Testis (tissue), 3 donors: ENCODE results near the gene EEFSEC. TPM values are rescaled to one million over a fixed set of nuclear protein-coding genes. Genes with fewer than 3 reads are reported as not detected.

Source experiments
- DNase-seq: peaks from one replicate; pipeline ENCODE4 v3.0.0-alpha.2; 2019
- H3K27ac ChIP-seq, 2 donors: fragments of 200-600 bp; sonication (generic); one replicate each; pipeline ENCODE4 v1.5.1; 2019
- H3K27me3 ChIP-seq: fragments of 200-600 bp; sonication (generic); one replicate; pipeline ENCODE4 v1.5.1; 2019
- H3K36me3 ChIP-seq: fragments of 200-600 bp; sonication (generic); one replicate; pipeline ENCODE4 v1.5.1; 2017; ENCODE audit warnings: low read depth; ENCODE audit errors: missing control alignments
- H3K4me1 ChIP-seq: fragments of 200-600 bp; sonication (generic); one replicate; pipeline ENCODE4 v1.5.1; 2019
- H3K4me3 ChIP-seq, 2 donors: fragments of 200-600 bp; sonication (generic); one replicate each; pipeline ENCODE4 v1.5.1; 2017 to 2019
- H3K9me3 ChIP-seq: fragments of 200-600 bp; sonication (generic); one replicate; pipeline ENCODE4 v1.5.1; 2017
- CTCF ChIP-seq, 3 experiments: fragments of 450-650 bp in 2 of 3; fragments of 200-600 bp in 1 of 3; sonication (generic) in 1 of 3; IDR thresholded peaks; one replicate each; pipeline ENCODE4 v1.5.1; 2016 to 2019; ENCODE audit warnings: antibody characterized with exemption in 3 of 3, mild to moderate bottlenecking in 2 of 3, moderate library complexity in 1 of 3
- POLR2A ChIP-seq: fragments of 450-650 bp; IDR thresholded peaks from one replicate; pipeline ENCODE4 v1.6.1; 2017; ENCODE audit warnings: antibody characterized with exemption, mild to moderate bottlenecking, moderate library complexity
- WGBS, 2 donors: methylation state at CpG; one replicate each; pipeline ENCODE4 v1.1.5; 2018; 5-methylcytosine and 5-hydroxymethylcytosine counted together
- intact Hi-C: fragments of 100-400 bp; cut with DNase I; formaldehyde crosslinking; loops from one replicate; pipeline ENCODE4 v1.15.1; 2023; ENCODE audit warnings: low total_unique reads
- polyA plus RNA-seq: library from polyadenylated mRNA; stranded (reverse); fragments of 350-450 nt; fragmentation: Illumina TruSeq; extraction: RNeasy Lipid Tissue Mini Kit (QIAGEN cat#74804); gene quantifications from one replicate; pipeline ENCODE4 v1.2.3, GENCODE V29; 2014; ENCODE audit warnings: low read depth, low replicate concordance; ENCODE audit not compliant: insufficient read depth
- total RNA-seq, 2 donors: library from RNA; depleted of rRNA; stranded (reverse); fragments of >200 nt; gene quantifications; one replicate each; pipeline ENCODE4 v1.2.3, GENCODE V29; 2016

EEFSEC gene
- total and polyA plus RNA-seq, 3 donors from 2014 or later: 35.4 to 40.3 (median 35.4) TPM

DNA sequence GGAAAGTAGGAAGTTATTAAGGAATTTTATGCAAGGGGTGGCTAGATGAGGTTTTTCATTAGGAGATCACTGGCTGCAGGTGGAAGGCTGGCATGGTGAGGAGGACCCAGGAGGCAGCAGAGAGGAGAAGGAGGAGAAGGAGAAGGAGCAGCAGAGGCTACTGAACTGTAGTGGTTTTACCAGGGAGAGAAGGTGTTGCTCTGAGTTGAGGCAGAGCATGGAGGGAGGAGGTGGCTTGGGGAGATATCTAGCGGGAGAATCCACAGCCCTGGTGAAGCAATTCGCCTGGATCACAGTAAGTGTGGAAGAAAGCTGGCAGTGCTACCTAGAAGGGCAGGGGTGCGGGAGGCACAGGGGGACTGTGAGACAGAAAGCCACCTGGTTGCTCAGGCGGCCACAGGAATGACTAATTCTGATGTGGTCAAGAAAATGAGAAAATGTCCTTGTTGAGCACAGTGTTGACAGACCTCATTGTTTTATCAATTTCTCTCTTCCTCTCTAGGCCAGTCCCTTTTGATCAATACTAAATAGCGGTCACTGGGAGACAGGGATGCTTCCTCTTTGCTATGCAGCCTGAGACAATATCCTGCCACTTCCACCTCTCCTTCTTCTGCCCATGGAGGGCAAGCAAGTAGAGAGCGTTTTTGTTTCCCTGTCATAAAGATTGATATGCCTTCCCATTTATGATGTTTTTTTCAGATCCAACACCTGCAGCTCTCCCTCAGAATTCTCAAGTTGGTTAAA is 94.6 kb downstream of the EEFSEC start:
- 88 to 96% methylated on average over 6 of the region's 6 CpGs for WGBS, 2 donors
- intact Hi-C loops: no loop called here

GRCh38 chr3:128252083-128252482 is 98.8 kb downstream of the EEFSEC start:
- DNase-seq: no peak
- Histone ChIP-seq H3K4me1 (no peaks in the 10 kb centered on the region), H3K36me3 (no peaks in the 10 kb centered on the region), H3K27ac (no peak overlapping the region), H3K4me3 (no peak overlapping the region), H3K27me3 (no peaks in the 10 kb centered on the region), H3K9me3 (no peaks in the 10 kb centered on the region)
- TF ChIP-seq CTCF (IDR thresholded peaks at IDR 0.05): no peak
- TF ChIP-seq POLR2A: no peak
- intact Hi-C loops: no loop called here
- 86 to 90% methylated on average over 3 of the region's 3 CpGs for WGBS, 2 donors

More for the DNA sequence above, 94.6 kb downstream of the EEFSEC start:
- H3K36me3 ChIP-seq: no peaks in the 10 kb centered on the region
- no peak for DNase-seq
- no peaks in the 10 kb centered on the region for H3K9me3 ChIP-seq
- TF ChIP-seq CTCF (IDR thresholded peaks at IDR 0.05) (no peak), POLR2A (no peak)
- no peak overlapping the region for H3K27ac ChIP-seq
- no peaks in the 10 kb centered on the region for H3K27me3 ChIP-seq
- H3K4me3 ChIP-seq: no peak overlapping the region
- H3K4me1 ChIP-seq: no peaks in the 10 kb centered on the region

GRCh38 chr3:128253150-128253549 is 99.9 kb downstream of the EEFSEC start:
- no peak overlapping the region for H3K4me3 ChIP-seq
- H3K36me3 ChIP-seq: no peaks in the 10 kb centered on the region
- no peaks in the 10 kb centered on the region for H3K4me1 ChIP-seq
- no peak for DNase-seq
- WGBS, 2 donors: 95 to 99% methylated on average over 7 of the region's 7 CpGs
- no peak overlapping the region for H3K27ac ChIP-seq
- intact Hi-C loops: no loop called here
- no peaks in the 10 kb centered on the region for H3K27me3 ChIP-seq
- TF ChIP-seq POLR2A: no peak
- TF ChIP-seq CTCF (IDR thresholded peaks at IDR 0.05): no peak
- H3K9me3 ChIP-seq: no peaks in the 10 kb centered on the region

- intact Hi-C loops: no loop called here
- TF ChIP-seq POLR2A: no peak
- no peak for TF ChIP-seq CTCF (IDR thresholded peaks at IDR 0.05)
- WGBS, 2 donors: 98 to 100% methylated on average over 7 of the region's 7 CpGs
Observed at GRCh38 chr3:128254066-128254590, 100.8 kb downstream of the EEFSEC start.

DNA sequence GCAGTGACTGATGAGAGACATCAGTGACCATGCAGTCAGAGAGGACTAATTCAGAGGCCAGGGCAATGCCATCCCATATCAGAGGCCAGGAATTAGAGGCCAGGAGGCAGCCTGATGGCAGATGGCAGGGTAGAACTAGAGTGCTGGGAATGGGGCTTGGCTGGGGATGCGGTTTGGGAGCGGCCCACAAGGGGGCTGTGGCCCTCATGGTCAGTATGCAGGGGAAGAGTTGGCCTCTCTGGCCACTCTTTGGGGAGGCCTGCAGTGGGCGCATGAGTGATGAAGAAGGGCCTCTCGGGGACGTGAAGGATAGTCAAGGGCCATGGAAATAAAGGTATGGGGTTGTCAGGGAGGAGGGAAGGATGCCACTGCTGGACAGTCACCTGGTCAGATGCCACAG is 101.7 kb downstream of the EEFSEC start:
- intact Hi-C loops: no loop called here
- Histone ChIP-seq H3K9me3 (no peaks in the 10 kb centered on the region), H3K36me3 (no peaks in the 10 kb centered on the region), H3K27ac (no peak overlapping the region), H3K4me3 (no peak overlapping the region), H3K4me1 (no peaks in the 10 kb centered on the region), H3K27me3 (no peaks in the 10 kb centered on the region)
- WGBS, 2 donors: 87 to 94% methylated on average over 5 of the region's 5 CpGs
- no peak for DNase-seq
- TF ChIP-seq CTCF (IDR thresholded peaks at IDR 0.05): no peak
- TF ChIP-seq POLR2A: no peak

More at GRCh38 chr3:128254066-128254590, 100.8 kb downstream of the EEFSEC start:
- Histone ChIP-seq H3K4me1 (no peaks in the 10 kb centered on the region), H3K27ac (no peak overlapping the region), H3K27me3 (no peaks in the 10 kb centered on the region), H3K9me3 (no peaks in the 10 kb centered on the region), H3K36me3 (no peaks in the 10 kb centered on the region), H3K4me3 (no peak overlapping the region)
- no peak for DNase-seq
